Measurements from ENCODE around the gene TNFRSF21. TPM values are rescaled to one million over a fixed set of nuclear protein-coding genes. Genes with fewer than 3 reads are reported as not detected.

Gene TNFRSF21
- total and polyA plus RNA-seq, 9 of the 15 experiments (the other 6 are each of a cell fraction or from before 2014, with no cell fraction given), result 0.63 to 5.7 (median 2.2) TPM

- no peak for FAIRE-seq
- no peaks in the 10 kb centered on the region for H3K9me3 ChIP-seq (replicated peaks; ENCODE audit: control insufficient read depth, insufficient read depth, low read depth, low read length)
- H4K20me1 ChIP-seq (replicated peaks; ENCODE audit: control insufficient read depth, insufficient read depth, low read length), result no peaks in the 10 kb centered on the region
- in situ Hi-C loops (cut with MboI) (no loop called here), intact Hi-C loops (cut with micrococcal nuclease) (no loop called here)
- no peak for ATAC-seq
- BruUV-seq (replicated peaks), result no TSS peak
- H2AFZ ChIP-seq (ENCODE audit: low read depth, low read length), result no peak overlapping the region
- no peak overlapping the region for H3K27ac ChIP-seq (ENCODE audit: extremely low read depth, low read depth, low read length)
- TF ChIP-seq BRF1 (IDR thresholded peaks at IDR 0.05; ENCODE audit: borderline replicate concordance, extremely low read depth, insufficient read length), result no peak
- TF ChIP-seq ARID3B (CRISPR knock-in tag; IDR thresholded peaks at IDR 0.05; ENCODE audit: borderline replicate concordance), result no peak
- no peak for TF ChIP-seq ZNF347 (CRISPR knock-in tag; IDR thresholded peaks at IDR 0.05; ENCODE audit: low read depth)
- no peak for TF ChIP-seq MTF1 (CRISPR knock-in tag; IDR thresholded peaks at IDR 0.05; ENCODE audit: borderline replicate concordance)
- no peak for TF ChIP-seq ATF1 (CRISPR knock-in tag; IDR thresholded peaks at IDR 0.05)
- no peak for TF ChIP-seq ATF1 (tag; IDR thresholded peaks at IDR 0.05)
- TF ChIP-seq SP1 (CRISPR knock-in tag; IDR thresholded peaks at IDR 0.05), result no peak
- TF ChIP-seq OTX1 (CRISPR knock-in tag; IDR thresholded peaks at IDR 0.05), result no peak
- DNase-seq (ENCODE audit: extremely low read depth in 1 of 4, low spot score in 3 of 4), result no peak
- WGBS (ENCODE audit: insufficient coverage, low coverage, missing lambda C conversion rate), result 90% methylated on average over 2 of the region's 2 CpGs
- POLR2A ChIA-PET, result interaction anchor here (0.9 kb wide), 1 partner anchor 62 kb away, joined by 5 read pairs; no protein-coding TSS in a partner anchor
- H3K4me1 ChIP-seq (replicated peaks in 1 of 2; ENCODE audit: control insufficient read depth in 2 of 2, insufficient read depth in 2 of 2, low read length in 2 of 2), result peaks cover 3 to 25% of the 10 kb centered on the region in 2 experiments; a peak in 4 of 5 replicates
- no peaks in the 10 kb centered on the region; the same call in 2 of the 3 replicates for H3K36me3 ChIP-seq (ENCODE audit: control insufficient read depth, insufficient read depth, low read length)
- CTCF ChIA-PET (ENCODE audit: low intra/inter-chr PET ratio), result no interaction called here
- H3K9ac ChIP-seq (ENCODE audit: insufficient read depth in 1 of 2, low read depth in 2 of 2, low read length in 2 of 2), result no peak overlapping the region
- H3K4me3 ChIP-seq, result no peak overlapping the region
- no peaks in the 10 kb centered on the region for H3K79me2 ChIP-seq (ENCODE audit: control insufficient read depth, insufficient read depth, low read length)
- no peaks in the 10 kb centered on the region for H3K9me1 ChIP-seq (ENCODE audit: control insufficient read depth, insufficient read depth, low read length)
- H3K27me3 ChIP-seq (ENCODE audit: control insufficient read depth in 2 of 2, insufficient read depth in 2 of 2, low read length in 2 of 2), result no peaks in the 10 kb centered on the region
- no peak overlapping the region for H3K4me2 ChIP-seq (ENCODE audit: insufficient read depth, low read length)
Observed at GRCh38 chr6:47239546-47239945, 70.2 kb downstream of the TNFRSF21 start.
